ENCODE results near the gene NELFA. TPM values are rescaled to one million over a fixed set of nuclear protein-coding genes. Genes with fewer than 3 reads are reported as not detected.
A peak's percentile ranks its signal among the peaks of the same experiment; 100 is the strongest.

Gene NELFA
- total and polyA plus RNA-seq, 10 of the 15 experiments (the other 5 are each of a cell fraction or from before 2014, with no cell fraction given): 0.39 to 38.6 (median 16.7) TPM

DNA sequence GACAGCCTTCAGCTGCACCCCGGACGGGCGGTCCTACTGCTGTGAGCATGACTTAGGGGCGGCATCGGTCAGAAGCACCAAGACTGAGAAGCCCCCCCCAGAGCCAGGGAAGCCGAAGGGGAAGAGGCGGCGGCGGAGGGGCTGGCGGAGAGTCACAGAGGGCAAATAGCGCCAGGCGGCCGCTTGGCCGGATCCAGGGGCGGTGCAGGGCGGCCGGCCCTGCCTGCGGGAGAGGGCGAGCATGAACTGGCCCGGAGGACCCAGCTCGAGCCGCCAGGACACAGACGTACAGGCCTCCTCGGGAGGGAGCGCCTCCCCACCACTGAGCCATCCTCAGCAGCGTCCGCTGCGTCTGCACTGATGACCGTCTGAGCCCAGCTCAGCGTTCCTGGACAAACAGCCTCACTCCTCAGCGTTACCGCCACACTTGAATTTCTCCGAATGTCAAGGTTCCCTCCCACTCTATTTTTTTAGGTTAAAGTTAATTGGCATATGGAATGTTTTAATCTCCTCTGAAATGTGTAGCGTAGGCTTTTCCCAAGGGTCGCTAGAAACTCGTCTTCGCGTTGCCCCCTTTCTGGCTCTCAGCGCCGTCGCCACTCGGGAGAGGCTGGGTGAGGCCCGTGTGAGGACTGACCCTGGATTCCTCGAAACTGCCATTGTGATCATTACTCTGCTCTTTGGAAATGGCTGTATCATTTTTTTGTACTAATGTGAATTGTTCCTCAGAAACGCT lies 29.9 kb downstream of the NELFA start:
- Histone ChIP-seq H2AFZ (ENCODE audit: control insufficient read depth, low read depth, low read length) (no peak overlapping the region), H3K4me1 (ENCODE audit: control insufficient read depth, insufficient read depth, low read length) (no peaks in the 10 kb centered on the region), H3K27ac (ENCODE audit: control insufficient read depth, insufficient read depth) (no peak overlapping the region), H3K79me2 (ENCODE audit: control insufficient read depth, insufficient read depth, low read length) (no peaks in the 10 kb centered on the region), H3K9me3 (replicated peaks; ENCODE audit: control insufficient read depth, insufficient read depth, low read length) (no peaks in the 10 kb centered on the region), H3K4me3 (no peak overlapping the region), H3K9ac (ENCODE audit: control insufficient read depth, insufficient read depth, low read length) (no peak overlapping the region), H3K27me3 (replicated peaks in 1 of 2; ENCODE audit: control insufficient read depth in 2 of 2, insufficient read depth in 2 of 2, low read length in 1 of 2) (no peaks in the 10 kb centered on the region), H3K36me3 (ENCODE audit: control insufficient read depth in 2 of 2, insufficient read depth in 2 of 2, low read length in 1 of 2) (peaks cover 24 to 48% of the 10 kb centered on the region in 2 experiments; a peak in 3 of 4 replicates), H4K20me1 (ENCODE audit: control insufficient read depth, insufficient read depth) (no peaks in the 10 kb centered on the region), H3K4me2 (ENCODE audit: control insufficient read depth, insufficient read depth) (no peak overlapping the region)
- TF ChIP-seq TCF3 (IDR thresholded peaks at IDR 0.05; ENCODE audit: borderline replicate concordance, insufficient read depth, low read depth, low read length) (no peak), RFX5 (IDR thresholded peaks at IDR 0.05; ENCODE audit: low read depth, low read length) (no peak), RCOR1 (conservative IDR thresholded peaks at IDR 0.05; ENCODE audit: low read depth, low read length) (no peak), HDAC2 (IDR thresholded peaks at IDR 0.05) (no peak), SMAD5 (IDR thresholded peaks at IDR 0.05; ENCODE audit: low read depth) (no peak), ZNF24 (IDR thresholded peaks at IDR 0.05) (no peak), ATF7 (IDR thresholded peaks at IDR 0.05; ENCODE audit: low read depth) (no peak), SIN3A (IDR thresholded peaks at IDR 0.05; ENCODE audit: low read depth, low read length) (no peak), NBN (IDR thresholded peaks at IDR 0.05) (no peak), ZNF622 (IDR thresholded peaks at IDR 0.05) (no peak), PML (IDR thresholded peaks at IDR 0.05; ENCODE audit: low read length) (no peak), POLR2AphosphoS5 (IDR thresholded peaks at IDR 0.05; ENCODE audit: low read length) (no peak)
- TF ChIP-seq, protein P1, sequence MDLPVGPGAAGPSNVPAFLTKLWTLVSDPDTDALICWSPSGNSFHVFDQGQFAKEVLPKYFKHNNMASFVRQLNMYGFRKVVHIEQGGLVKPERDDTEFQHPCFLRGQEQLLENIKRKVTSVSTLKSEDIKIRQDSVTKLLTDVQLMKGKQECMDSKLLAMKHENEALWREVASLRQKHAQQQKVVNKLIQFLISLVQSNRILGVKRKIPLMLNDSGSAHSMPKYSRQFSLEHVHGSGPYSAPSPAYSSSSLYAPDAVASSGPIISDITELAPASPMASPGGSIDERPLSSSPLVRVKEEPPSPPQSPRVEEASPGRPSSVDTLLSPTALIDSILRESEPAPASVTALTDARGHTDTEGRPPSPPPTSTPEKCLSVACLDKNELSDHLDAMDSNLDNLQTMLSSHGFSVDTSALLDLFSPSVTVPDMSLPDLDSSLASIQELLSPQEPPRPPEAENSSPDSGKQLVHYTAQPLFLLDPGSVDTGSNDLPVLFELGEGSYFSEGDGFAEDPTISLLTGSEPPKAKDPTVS (IDR thresholded peaks at IDR 0.05; ENCODE audit: low read depth, low read length): no peak
- TF ChIP-seq, protein P2, sequence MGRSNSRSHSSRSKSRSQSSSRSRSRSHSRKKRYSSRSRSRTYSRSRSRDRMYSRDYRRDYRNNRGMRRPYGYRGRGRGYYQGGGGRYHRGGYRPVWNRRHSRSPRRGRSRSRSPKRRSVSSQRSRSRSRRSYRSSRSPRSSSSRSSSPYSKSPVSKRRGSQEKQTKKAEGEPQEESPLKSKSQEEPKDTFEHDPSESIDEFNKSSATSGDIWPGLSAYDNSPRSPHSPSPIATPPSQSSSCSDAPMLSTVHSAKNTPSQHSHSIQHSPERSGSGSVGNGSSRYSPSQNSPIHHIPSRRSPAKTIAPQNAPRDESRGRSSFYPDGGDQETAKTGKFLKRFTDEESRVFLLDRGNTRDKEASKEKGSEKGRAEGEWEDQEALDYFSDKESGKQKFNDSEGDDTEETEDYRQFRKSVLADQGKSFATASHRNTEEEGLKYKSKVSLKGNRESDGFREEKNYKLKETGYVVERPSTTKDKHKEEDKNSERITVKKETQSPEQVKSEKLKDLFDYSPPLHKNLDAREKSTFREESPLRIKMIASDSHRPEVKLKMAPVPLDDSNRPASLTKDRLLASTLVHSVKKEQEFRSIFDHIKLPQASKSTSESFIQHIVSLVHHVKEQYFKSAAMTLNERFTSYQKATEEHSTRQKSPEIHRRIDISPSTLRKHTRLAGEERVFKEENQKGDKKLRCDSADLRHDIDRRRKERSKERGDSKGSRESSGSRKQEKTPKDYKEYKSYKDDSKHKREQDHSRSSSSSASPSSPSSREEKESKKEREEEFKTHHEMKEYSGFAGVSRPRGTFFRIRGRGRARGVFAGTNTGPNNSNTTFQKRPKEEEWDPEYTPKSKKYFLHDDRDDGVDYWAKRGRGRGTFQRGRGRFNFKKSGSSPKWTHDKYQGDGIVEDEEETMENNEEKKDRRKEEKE (IDR thresholded peaks at IDR 0.05): no peak
- no peak for ATAC-seq
- RAD21 ChIA-PET (ENCODE audit: unreplicated experiment): no interaction called here
- POLR2A ChIA-PET: no interaction called here
- SMC1A ChIA-PET (ENCODE audit: uncharacterized antibody, unreplicated experiment): interaction anchor here (0.5 kb wide), 1 partner anchor 54 kb away, joined by 3 read pairs; no protein-coding TSS in a partner anchor
- WGBS (ENCODE audit: insufficient coverage, insufficient replicate concordance, low lambda C conversion rate, missing lambda C conversion rate): 97% methylated on average over 34 of the region's 45 CpGs
- in situ Hi-C loops (cut with MboI): no loop called here
- intact Hi-C loops (cut with micrococcal nuclease; ENCODE audit: unreplicated experiment): no loop called here
- TSS peak; percentile 55 for BruUV-seq (replicated peaks)
- CTCF ChIA-PET: no interaction called here
- no peak for FAIRE-seq
- no peak for DNase-seq (ENCODE audit: low read depth, low spot score)

Data from GM12878 (cell line).